GM18499 (cell line): ENCODE results near the gene MEIS1.

ENCODE experiments used
- ATAC-seq: cut with Tn5 transposase; IDR thresholded peaks from one replicate; pipeline ENCODE4 v1.9.1; 2021; ENCODE audit warnings: moderate number of reproducible peaks; ENCODE audit not compliant: insufficient read depth, unreplicated experiment

Gene MEIS1

GRCh38 chr2:66497431-66498288 lies 62.7 kb downstream of the MEIS1 start:
- no peak for ATAC-seq

GRCh38 chr2:66498289-66498975 lies 63.5 kb downstream of the MEIS1 start:
- no peak for ATAC-seq

GRCh38 chr2:66501267-66501666 lies 66.3 kb downstream of the MEIS1 start:
- no peak for ATAC-seq

GRCh38 chr2:66506265-66506664 lies 71.3 kb downstream of the MEIS1 start:
- ATAC-seq = no peak

- ATAC-seq = no peak
Observed at GRCh38 chr2:66507673-66508201, 72.8 kb downstream of the MEIS1 start.

GRCh38 chr2:66508484-66509071 lies 73.7 kb downstream of the MEIS1 start:
- no peak for ATAC-seq

- ATAC-seq = no peak
Observed at GRCh38 chr2:66509326-66509811, 74.4 kb downstream of the MEIS1 start.

GRCh38 chr2:66512626-66513025 lies 77.7 kb downstream of the MEIS1 start:
- ATAC-seq = no peak

GRCh38 chr2:66515743-66516142 lies 80.8 kb downstream of the MEIS1 start:
- ATAC-seq = no peak

GRCh38 chr2:66516499-66516898 lies 81.6 kb downstream of the MEIS1 start:
- ATAC-seq = no peak

- no peak for ATAC-seq
Observed at GRCh38 chr2:66517772-66518171, 82.8 kb downstream of the MEIS1 start.

GRCh38 chr2:66519264-66519843 lies 84.4 kb downstream of the MEIS1 start:
- no peak for ATAC-seq

- ATAC-seq = no peak
Observed at GRCh38 chr2:66521291-66521922, 86.5 kb downstream of the MEIS1 start.

GRCh38 chr2:66522611-66523376 lies 87.9 kb downstream of the MEIS1 start:
- ATAC-seq = no peak

GRCh38 chr2:66523377-66523969 lies 88.5 kb downstream of the MEIS1 start:
- no peak for ATAC-seq

- no peak for ATAC-seq
Observed at GRCh38 chr2:66523990-66524389, 89.1 kb downstream of the MEIS1 start.

- no peak for ATAC-seq
Observed at GRCh38 chr2:66525606-66526005, 90.7 kb downstream of the MEIS1 start.

GRCh38 chr2:66526180-66526579 lies 91.3 kb downstream of the MEIS1 start:
- ATAC-seq = no peak
